HG03108 (cell line): ENCODE measurements around the gene NR3C1.
A peak's percentile ranks its signal among the peaks of the same experiment; 100 is the strongest.

Experiments used
- ATAC-seq: cut with Tn5 transposase; IDR thresholded peaks from one replicate; pipeline ENCODE4 v1.9.1; 2021; ENCODE audit warnings: moderate library complexity; ENCODE audit not compliant: unreplicated experiment

NR3C1 gene

GRCh38 chr5:143267186-143267585 is 136.3 kb downstream of the NR3C1 start:
- ATAC-seq, result no peak

DNA sequence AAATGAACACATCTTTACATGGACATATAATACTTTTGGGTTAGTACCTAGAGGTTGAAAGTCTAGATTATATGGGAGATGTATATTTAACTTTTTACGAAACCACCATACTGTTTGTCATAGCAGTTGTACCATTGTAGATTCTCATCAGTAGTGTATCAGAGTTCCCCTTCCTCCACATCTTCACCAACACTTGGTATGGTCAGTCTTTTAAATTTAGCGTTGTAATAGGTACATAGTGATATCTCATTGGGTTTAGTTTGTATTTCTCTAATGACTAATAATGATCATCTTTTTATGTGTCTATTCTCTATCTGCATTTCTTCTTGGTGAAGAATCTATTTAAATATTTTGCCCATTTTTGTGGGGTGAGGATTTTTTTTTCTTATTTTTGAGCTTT is 137.5 kb downstream of the NR3C1 start:
- ATAC-seq, result no peak

DNA sequence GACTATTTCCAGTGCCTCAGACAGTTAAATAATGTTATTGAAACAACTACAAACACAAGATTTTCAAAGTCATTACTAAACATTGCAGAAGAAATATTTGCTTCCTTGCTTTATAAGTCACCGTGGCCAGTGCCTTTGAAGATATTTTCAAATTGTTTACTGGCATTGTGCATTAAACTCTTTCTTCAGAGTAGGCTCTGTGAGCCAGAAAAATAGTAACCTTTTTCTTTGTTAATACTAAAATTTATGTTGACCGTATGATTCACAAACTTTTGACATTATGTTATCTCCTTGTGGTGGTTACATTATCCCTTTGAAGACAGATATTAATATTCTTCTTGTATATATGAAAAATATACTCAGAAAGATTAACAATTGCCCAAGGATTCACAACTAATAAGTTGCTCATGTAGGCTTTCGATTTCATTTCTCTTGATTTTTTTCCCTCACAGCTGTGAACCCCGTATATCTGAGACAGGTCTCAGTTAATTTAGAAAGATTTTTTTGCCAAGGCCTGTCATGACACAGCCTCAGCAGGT is 140.1 kb downstream of the NR3C1 start:
- no peak for ATAC-seq

- no peak for ATAC-seq
Observed at GRCh38 chr5:143262393-143263174, 140.9 kb downstream of the NR3C1 start.

GRCh38 chr5:143261748-143262392 is 141.6 kb downstream of the NR3C1 start:
- no peak for ATAC-seq

DNA sequence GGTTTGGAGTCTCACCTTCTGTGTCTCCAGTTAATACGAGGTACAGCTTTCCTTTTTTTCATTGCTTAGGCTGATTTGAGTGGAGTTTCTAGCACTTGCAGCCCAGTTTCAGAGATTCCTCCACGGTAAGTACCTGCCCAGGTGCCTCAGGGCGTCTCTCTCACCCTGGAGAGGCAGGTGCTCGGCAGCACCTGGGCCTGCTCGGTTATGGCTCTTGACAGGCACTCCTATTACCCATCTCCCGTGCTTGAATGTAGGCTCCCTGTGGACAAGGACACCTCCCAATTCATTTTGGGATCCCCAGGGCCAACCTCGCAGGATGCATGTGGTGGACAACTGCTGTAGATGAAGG is 144.3 kb downstream of the NR3C1 start:
- no peak for ATAC-seq

DNA sequence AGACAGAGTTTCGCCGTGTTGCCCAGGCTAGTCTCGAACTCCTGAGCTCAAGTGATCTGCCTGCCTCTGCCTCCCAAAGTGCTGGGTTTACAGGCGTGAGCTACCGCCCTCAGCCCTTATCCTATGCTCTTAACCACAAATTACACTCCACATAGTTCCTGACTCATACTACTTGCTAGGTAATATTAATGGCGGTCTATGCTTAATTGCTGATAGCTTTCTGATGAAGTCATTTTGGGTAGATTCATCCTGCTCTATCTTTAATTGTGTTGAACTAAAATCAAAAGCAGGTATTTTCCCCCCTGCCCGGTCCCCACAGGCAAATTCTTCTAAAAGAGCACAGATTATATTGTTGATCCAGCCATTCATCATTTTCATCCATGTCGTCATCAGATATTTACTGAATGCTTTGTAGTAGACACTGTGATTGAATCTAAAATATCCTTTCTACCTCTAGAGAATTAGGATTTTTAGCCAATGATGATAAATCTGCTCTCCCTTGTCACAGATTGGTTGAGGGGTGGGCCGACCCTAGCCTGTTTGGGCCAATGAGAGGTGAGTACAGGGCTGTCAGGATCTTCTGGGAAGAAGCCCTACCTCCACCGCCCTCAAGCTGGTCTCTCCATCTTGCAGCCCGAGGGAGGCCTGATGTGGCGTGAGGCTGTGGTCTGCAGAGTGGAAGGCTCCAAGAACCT is 144.8 kb downstream of the NR3C1 start:
- ATAC-seq, result no peak

GRCh38 chr5:143254819-143255218 is 148.7 kb downstream of the NR3C1 start:
- ATAC-seq, result no peak

- ATAC-seq, result peak; percentile 18
Observed at GRCh38 chr5:143251946-143252345, 151.5 kb downstream of the NR3C1 start.

- peak; percentile 50 for ATAC-seq
Observed at GRCh38 chr5:143251190-143251589, 152.3 kb downstream of the NR3C1 start.

DNA sequence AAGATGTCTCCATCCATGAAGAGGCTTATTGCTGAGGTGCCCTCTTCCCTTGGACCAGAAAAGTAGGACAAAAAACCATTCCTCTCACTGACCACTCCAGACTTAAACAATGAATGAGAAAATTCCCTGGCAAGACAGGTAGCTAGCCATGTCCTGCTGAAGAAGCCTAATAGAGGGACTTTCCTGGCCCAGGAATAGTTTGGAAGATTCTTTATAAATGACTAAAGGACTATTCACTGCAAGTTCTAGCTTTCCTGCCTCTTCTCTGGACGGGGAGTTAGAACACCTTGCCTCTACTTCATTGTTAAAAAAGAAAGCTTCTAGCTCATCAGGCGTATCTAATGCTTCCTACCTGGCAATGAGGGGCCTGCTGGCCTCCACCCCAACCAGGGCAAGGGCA is 153.6 kb downstream of the NR3C1 start:
- ATAC-seq, result no peak

DNA sequence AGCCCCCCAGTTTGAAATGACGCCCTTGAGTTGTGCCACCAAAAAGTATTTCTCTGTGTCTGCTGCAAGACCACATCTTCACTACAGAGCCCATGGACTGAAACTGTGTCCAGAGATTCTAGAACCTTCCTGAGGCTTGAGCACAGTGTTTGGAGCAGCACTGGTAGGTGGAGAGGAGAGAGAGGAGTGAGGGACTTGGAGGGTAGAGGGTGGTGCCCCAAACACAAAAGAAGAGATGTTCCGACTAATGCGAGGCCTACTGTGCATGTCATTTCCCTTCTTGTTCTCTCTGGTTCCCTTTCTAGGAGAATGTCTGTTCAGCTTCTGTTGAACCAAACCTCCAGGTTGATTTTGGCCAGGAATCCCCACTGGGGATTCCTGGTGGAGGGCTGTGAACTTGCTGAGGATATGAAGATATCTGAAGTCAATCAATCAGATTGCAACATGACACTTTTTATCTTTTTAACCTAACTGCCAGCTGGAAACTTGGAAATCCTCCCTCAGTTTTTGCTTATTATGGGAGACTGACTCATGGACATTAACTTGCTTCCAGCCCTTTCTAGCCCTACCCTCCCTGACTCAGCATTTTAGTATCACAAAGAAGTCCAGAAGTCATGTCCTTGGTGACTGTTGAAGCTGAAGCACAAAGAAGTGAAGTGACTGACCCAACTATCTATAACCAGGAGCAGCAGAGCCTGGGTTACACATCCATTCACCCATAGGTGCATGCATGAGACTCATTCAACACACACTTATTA is 154.5 kb downstream of the NR3C1 start:
- no peak for ATAC-seq

DNA sequence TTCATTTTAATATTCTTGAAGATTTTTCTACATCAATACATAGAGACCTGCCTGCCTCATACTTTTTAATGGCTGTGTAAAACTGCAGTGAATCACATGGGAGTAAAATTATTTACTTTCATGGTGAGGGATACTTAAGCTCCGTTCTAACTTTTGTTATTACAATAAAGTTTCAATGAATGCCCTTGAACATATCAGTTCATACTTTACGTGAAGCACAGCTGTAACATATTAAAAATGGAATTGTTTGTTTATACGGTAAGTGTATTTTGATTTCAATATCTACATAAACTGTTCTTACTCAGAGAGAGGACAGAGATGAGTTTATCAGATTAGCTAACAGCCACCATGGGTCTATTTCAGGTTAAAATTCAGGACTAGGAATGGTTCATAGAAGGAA is 155.1 kb downstream of the NR3C1 start:
- no peak for ATAC-seq

DNA sequence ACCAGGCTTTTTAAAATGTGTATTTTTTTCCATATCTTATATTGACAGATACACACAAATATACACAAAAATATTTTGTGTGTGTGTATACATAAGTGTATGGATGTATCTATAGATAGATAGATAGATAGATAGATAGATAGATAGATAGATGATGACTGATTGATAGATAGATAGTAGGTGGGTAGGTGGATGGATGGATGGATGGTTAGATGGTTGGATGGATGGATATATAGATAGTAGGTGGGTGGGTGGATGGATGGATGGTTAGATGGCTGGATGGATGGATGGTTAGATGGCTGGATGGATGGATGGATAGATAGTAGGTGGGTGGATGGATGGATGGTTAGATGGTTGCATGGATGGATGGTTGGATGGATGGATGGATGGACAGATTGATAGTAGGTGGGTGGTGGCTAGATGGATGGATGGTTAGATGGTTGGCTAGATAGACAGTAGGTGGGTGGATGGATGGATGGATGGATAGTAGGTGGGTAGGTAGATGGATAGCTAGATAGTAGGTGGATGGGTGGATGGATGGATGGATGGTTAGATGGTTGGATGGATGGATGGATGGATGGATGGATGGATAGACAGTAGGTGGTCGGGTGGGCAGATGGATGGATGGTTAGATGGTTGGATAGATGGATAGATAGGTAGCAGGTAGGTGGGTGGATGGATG is 156.2 kb downstream of the NR3C1 start:
- no peak for ATAC-seq

DNA sequence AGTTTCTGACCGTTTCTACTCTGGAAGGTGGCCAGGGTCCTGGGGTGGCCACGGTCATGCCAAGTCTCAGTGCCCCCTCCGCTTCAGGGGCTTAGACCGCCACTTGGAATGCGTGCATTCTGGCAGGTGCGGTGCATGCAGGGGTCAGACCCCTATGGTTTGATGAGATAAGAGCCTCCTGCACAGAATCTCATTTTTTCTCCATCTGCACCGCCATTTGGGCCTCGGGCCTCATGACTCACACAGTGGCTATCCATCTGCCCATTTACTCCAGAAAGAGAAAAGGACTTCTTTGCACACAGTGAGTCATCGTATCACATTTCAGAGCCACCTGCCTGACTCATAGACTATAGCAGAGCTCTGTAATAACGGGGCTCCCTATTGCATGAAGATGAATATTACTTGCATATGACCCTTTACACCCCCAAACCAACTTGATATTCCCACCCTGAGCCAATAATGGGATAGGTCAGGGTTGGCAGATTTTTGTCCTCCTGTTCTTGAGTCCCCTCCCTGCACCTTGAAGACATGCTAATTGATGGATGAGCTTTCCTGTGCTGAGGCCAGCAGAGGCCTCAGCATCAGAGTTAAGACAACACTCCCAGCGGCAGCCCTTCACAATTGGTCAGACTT is 157.4 kb downstream of the NR3C1 start:
- no peak for ATAC-seq

- ATAC-seq, result no peak
Observed at GRCh38 chr5:143244990-143245389, 158.5 kb downstream of the NR3C1 start.

DNA sequence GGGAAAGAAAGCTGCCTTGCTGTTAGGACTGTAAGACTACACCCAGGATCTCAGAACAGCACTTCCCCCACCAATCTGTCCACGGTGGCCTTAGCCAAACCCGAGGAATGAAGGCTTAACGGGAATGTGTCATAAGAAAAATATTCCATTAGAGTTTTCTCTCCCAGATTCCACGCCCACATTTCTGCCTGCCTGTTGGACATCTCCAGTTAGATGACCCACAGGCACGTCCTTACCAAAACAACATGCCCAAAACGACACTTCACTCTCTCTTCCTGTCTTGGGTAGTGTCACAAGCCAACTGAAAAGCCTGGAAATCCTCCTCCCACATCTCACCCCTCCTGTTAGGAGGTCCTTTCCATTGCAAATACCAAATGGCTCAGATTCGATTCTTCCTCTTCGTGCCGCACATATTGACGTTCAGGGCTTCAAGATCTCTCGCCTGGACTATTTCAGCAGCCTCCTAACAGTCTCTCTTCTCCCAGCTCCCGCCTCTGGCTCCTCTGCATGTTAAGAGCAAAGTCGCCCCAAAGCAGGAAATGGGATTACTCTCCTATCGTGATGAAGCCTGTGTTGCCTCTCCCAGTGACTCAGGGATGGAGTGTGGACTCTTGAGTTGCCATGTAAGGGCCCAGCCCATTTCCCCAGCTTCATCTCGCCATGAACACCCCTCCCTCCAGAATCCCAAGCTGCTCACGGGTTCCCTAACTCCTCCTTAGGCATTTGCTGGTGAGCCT is 159.3 kb downstream of the NR3C1 start:
- ATAC-seq, result no peak

DNA sequence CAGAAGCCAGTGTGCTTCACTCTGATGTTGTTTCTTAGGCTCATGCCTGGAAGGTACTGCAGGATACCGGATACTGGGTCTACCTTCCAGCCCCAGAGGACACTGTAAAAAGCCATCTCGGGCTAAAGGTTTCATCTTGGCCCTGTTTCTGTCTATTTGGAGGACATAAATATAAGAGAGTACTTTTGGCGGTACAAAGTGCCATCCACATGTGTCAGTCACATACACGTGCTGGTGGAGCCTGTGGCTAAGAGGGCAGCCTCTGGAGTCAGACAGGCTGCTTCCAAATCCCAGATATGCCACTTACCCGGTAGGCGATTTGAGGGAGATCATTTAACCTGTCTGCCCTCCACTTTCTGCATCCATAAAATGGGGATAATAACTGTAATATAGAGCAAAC is 160.4 kb downstream of the NR3C1 start:
- no peak for ATAC-seq

DNA sequence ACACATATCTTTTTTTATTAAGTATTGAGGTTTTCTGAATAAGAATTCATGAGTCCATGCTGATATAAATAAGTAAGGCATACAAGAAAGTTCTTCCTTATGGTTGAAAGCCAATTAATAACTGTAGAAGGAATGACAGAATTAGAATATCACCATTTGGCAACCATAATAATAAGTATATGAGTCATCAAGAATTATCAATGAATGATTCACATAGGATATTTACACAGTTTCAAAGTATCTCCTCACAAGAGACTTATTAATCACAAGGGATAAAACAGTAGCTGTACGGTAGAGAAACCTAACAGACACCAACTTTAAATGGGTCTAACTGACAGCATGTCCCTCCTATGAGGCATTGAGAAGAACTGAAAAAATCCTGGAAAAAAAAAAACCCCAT is 161.6 kb downstream of the NR3C1 start:
- ATAC-seq, result no peak
